K562 (cell line): Measurements from ENCODE around the gene COQ9. TPM values are rescaled to one million over a fixed set of nuclear protein-coding genes. Genes with fewer than 3 reads are reported as not detected.

Source experiments
- ATAC-seq: fragments of 200-7000 bp; cut with Tn5 transposase; 3 replicates; pipeline ENCODE4 v1.9.1; 2020; ENCODE audit warnings: moderate library complexity
- BruUV-seq: library from RNA; stranded (reverse); fragments of 400-500 nt; replicated peaks from 2 replicates; lab custom pipeline; 2021; lab: Mats Ljungman, UMichigan
- CTCF ChIA-PET: fragments of 300-600 bp; formaldehyde crosslinking; extraction: SDS; loops from one replicate; lab custom pipeline; 2021; ENCODE audit warnings: low intra/inter-chr PET ratio; lab: Yijun Ruan, JAX
- POLR2A ChIA-PET: fragments of 300-600, 350-650 bp; sonication (Branson Sonifier 250); formaldehyde crosslinking; extraction: SDS; loops from one replicate; lab custom pipeline; 2021; ENCODE audit warnings: antibody characterized with exemption, inconsistent platforms; lab: Yijun Ruan, JAX
- DNase-seq, 4 experiments: peaks; one replicate each; pipeline versions ENCODE4 v3.0.0 to v3.0.0-alpha.2; 2011 to 2018; ENCODE audit warnings: low spot score in 3 of 4, mixed read lengths in 3 of 4; ENCODE audit errors: extremely low read depth in 1 of 4
- FAIRE-seq: peaks from 2 replicates; lab custom pipeline; 2011; peaks lifted over from hg19 to GRCh38; lab: Jason Lieb, UNC
- H2AFZ ChIP-seq: 2 replicates; pipeline ENCODE4 v1.6.0; 2011; ENCODE audit warnings: low read depth, low read length, control low read depth, inconsistent platforms
- H3K27ac ChIP-seq: fragments of 200-600 bp; 3 replicates; pipeline ENCODE4 v1.8.0; 2011; ENCODE audit warnings: low read depth, mild to moderate bottlenecking, control low read depth, inconsistent platforms, low read length, moderate library complexity, mixed read lengths; ENCODE audit errors: extremely low read depth
- H3K27me3 ChIP-seq, 2 experiments: fragments of 300-600 bp in 1 of 2; 2 replicates in 1 of 2; 3 replicates in 1 of 2; pipeline versions ENCODE4 v1.6.0 to v1.8.0; 2011; ENCODE audit warnings: inconsistent platforms in 2 of 2, low read length in 2 of 2, mild to moderate bottlenecking in 1 of 2, mixed read lengths in 1 of 2, moderate library complexity in 1 of 2; ENCODE audit not compliant: control insufficient read depth in 2 of 2, insufficient read depth in 2 of 2
- H3K36me3 ChIP-seq: fragments of 300-600 bp; 3 replicates; pipeline ENCODE4 v1.8.0; 2011; ENCODE audit warnings: mild to moderate bottlenecking, low read length, inconsistent platforms; ENCODE audit not compliant: control insufficient read depth, insufficient read depth
- H3K4me1 ChIP-seq, 2 experiments: fragments of 200-600 bp in 1 of 2; replicated peaks in 1 of 2; 2 replicates in 1 of 2; 3 replicates in 1 of 2; pipeline versions ENCODE4 v1.5.1 to v1.8.0; 2011; ENCODE audit warnings: inconsistent platforms in 2 of 2, low read length in 2 of 2, mild to moderate bottlenecking in 1 of 2, mixed read lengths in 1 of 2, moderate library complexity in 1 of 2; ENCODE audit not compliant: control insufficient read depth in 2 of 2, insufficient read depth in 2 of 2
- H3K4me2 ChIP-seq: 2 replicates; pipeline ENCODE4 v1.6.1; 2011; ENCODE audit warnings: low read length, control low read depth, inconsistent platforms, mixed read lengths; ENCODE audit not compliant: insufficient read depth
- H3K4me3 ChIP-seq: fragments of 200-600 bp; sonication (generic), shearing (Covaris generic); 2 replicates; pipeline ENCODE4 v1.5.1; 2016; ENCODE audit warnings: control low read depth, inconsistent platforms
- H3K79me2 ChIP-seq: fragments of 200-600 bp; 3 replicates; pipeline ENCODE4 v1.8.0; 2011; ENCODE audit warnings: low read length, inconsistent platforms; ENCODE audit not compliant: control insufficient read depth, insufficient read depth
- H3K9ac ChIP-seq, 2 experiments: 2 replicates each; pipeline versions ENCODE4 v1.6.0 to v1.6.1; 2011; ENCODE audit warnings: low read depth in 2 of 2, low read length in 2 of 2, control low read depth in 1 of 2, inconsistent platforms in 1 of 2, mild to moderate bottlenecking in 1 of 2, mixed read lengths in 1 of 2; ENCODE audit not compliant: insufficient read depth in 1 of 2
- H3K9me1 ChIP-seq: one replicate; pipeline ENCODE4 v1.6.0; 2011; ENCODE audit warnings: inconsistent platforms, mild to moderate bottlenecking, low read length, moderate library complexity; ENCODE audit not compliant: control insufficient read depth, insufficient read depth
- H3K9me3 ChIP-seq: replicated peaks from 2 replicates; pipeline ENCODE4 v1.5.1; 2011; ENCODE audit warnings: low read depth, low read length, inconsistent platforms; ENCODE audit not compliant: control insufficient read depth, insufficient read depth
- H4K20me1 ChIP-seq: replicated peaks from 2 replicates; pipeline ENCODE4 v1.6.1; 2011; ENCODE audit warnings: low read length, inconsistent platforms, mixed read lengths; ENCODE audit not compliant: control insufficient read depth, insufficient read depth
- MLX ChIP-seq, 2 experiments: fragments of 450-650 bp in 1 of 2; sonication (generic) in 1 of 2; formaldehyde crosslinking; conservative IDR thresholded peaks; 2 replicates each; pipeline versions ENCODE4 v1.4.0 to v1.8.1; 2020 to 2022; ENCODE audit warnings: mild to moderate bottlenecking in 1 of 2, missing genetic modification reagents in 1 of 2
- SPI1 ChIP-seq: IDR thresholded peaks from 2 replicates; pipeline ENCODE4 v1.6.1; 2011; ENCODE audit warnings: low read depth, low read length, control low read depth, borderline replicate concordance
- TAF9B ChIP-seq: fragments of 450-650 bp; IDR thresholded peaks from 2 replicates; pipeline ENCODE4 v1.6.1; 2018; ENCODE audit warnings: mild to moderate bottlenecking; ENCODE audit not compliant: partially characterized antibody
- WGBS: fragments of 100-300 bp; shearing (Covaris generic); methylation state at CpG from one replicate; pipeline ENCODE4 v1.1.6; 2016; ENCODE audit warnings: low coverage, mixed read lengths; ENCODE audit not compliant: insufficient coverage; ENCODE audit errors: missing lambda C conversion rate; 5-methylcytosine and 5-hydroxymethylcytosine counted together
- in situ Hi-C: fragments of 300-500 bp; cut with MboI; formaldehyde crosslinking; loops from 4 replicates; pipeline ENCODE4 v1.15.0; 2018; ENCODE audit warnings: inconsistent platforms, mixed read lengths
- intact Hi-C: fragments of 100-400 bp; cut with micrococcal nuclease; formaldehyde crosslinking; loops from 2 replicates; pipeline ENCODE4 v1.14.2; 2022
- polyA plus RNA-seq, 8 experiments: library from polyadenylated mRNA; depleted of rRNA in 4 of 8; stranded (reverse) in 5 of 8; unstranded in 3 of 8; fragments of >200 nt; fragmentation: Nextera tagmentation in 2 of 8; fragmentation: Illumina TruSeq in 1 of 8; extraction: Ambion mirVana in 2 of 8; extraction: Trizol in 1 of 8; gene quantifications; 2 replicates each; pipeline versions ENCODE4 v1.2.1 to v1.2.3, GENCODE V29; 2011 to 2014; ENCODE audit warnings: inconsistent platforms in 1 of 8, missing spikeins in 1 of 8
- total RNA-seq, 7 experiments: library from RNA; depleted of rRNA in 6 of 7; stranded (reverse); fragments of >200 nt in 6 of 7; fragmentation: Illumina TruSeq in 2 of 7; extraction: Trizol in 2 of 7; gene quantifications; 2 replicates each; pipeline versions ENCODE4 v1.2.1 to v1.2.3, GENCODE V29; 2011 to 2021; ENCODE audit warnings: low replicate concordance in 1 of 7

COQ9 gene
- total and polyA plus RNA-seq, 9 of the 15 experiments (the other 6 are each of a cell fraction or from before 2014, with no cell fraction given), result 35.0 to 139 (median 71.4) TPM

- no peaks in the 10 kb centered on the region for H3K27me3 ChIP-seq
- H3K27ac ChIP-seq, result no peak overlapping the region
- no peak overlapping the region for H3K4me2 ChIP-seq
- ChIA-PET CTCF (no interaction called here), POLR2A (interaction anchor here (0.6 to 2.2 kb wide), 3 partner anchors 14 to 49 kb away, joined by 3 to 4 read pairs (median 3); no protein-coding TSS in a partner anchor)
- BruUV-seq, result no TSS peak
- H3K9ac ChIP-seq, result no peak overlapping the region
- in situ Hi-C loops (no loop called here), intact Hi-C loops (no loop called here)
- H3K4me1 ChIP-seq, result no peaks in the 10 kb centered on the region
- peaks cover 85% of the 10 kb centered on the region for H3K36me3 ChIP-seq
- no peak for FAIRE-seq
- ATAC-seq, result no peak
- H2AFZ ChIP-seq, result no peak overlapping the region
- WGBS, result 76% methylated on average over 5 of the region's 5 CpGs
- H3K4me3 ChIP-seq, result no peak overlapping the region
- H3K9me3 ChIP-seq, result no peaks in the 10 kb centered on the region
- no peaks in the 10 kb centered on the region for H3K79me2 ChIP-seq
- TF ChIP-seq SPI1 (0 out of 2 replicates have a peak, but pooled peaks have one; percentile 17), MLX (CRISPR knock-in tag; conservative IDR thresholded peaks at IDR 0.05) (no peak)
- no peaks in the 10 kb centered on the region for H3K9me1 ChIP-seq
- H4K20me1 ChIP-seq, result no peaks in the 10 kb centered on the region
- no peak for DNase-seq
Measured at GRCh38 chr16:57430955-57431354, 16.3 kb upstream of the COQ9 start.

- Histone ChIP-seq H3K4me2 (no peak overlapping the region), H3K79me2 (no peaks in the 10 kb centered on the region), H3K27ac (no peak overlapping the region), H3K4me3 (no peak overlapping the region), H2AFZ (no peak overlapping the region), H3K4me1 (no peaks in the 10 kb centered on the region), H3K9me1 (no peaks in the 10 kb centered on the region), H4K20me1 (no peaks in the 10 kb centered on the region), H3K9ac (no peak overlapping the region), H3K9me3 (no peaks in the 10 kb centered on the region), H3K36me3 (peaks cover 93% of the 10 kb centered on the region), H3K27me3 (no peaks in the 10 kb centered on the region)
- BruUV-seq, result no TSS peak
- TF ChIP-seq TAF9B, result no peak
- 93% methylated on average over 2 of the region's 2 CpGs for WGBS
- no peak for ATAC-seq
- ChIA-PET POLR2A (interaction anchor here (0.5 to 2.5 kb wide), 4 partner anchors 9 to 571 kb away, joined by 3 to 8 read pairs (median 6); no protein-coding TSS in a partner anchor), CTCF (no interaction called here)
- no peak for FAIRE-seq
- in situ Hi-C loops (no loop called here), intact Hi-C loops (no loop called here)
- DNase-seq, result no peak
Measured at GRCh38 chr16:57432505-57432904, 14.8 kb upstream of the COQ9 start.
